ENCODE results near the gene AK8. TPM values are rescaled to one million over a fixed set of nuclear protein-coding genes. Genes with fewer than 3 reads are reported as not detected.
A peak's percentile ranks its signal among the peaks of the same experiment; 100 is the strongest.

Gene AK8
- total RNA-seq, 1 donor from 2014 or later = 0.48 TPM

GRCh38 chr9:132887181-132888120 lies 9.4 kb upstream of the AK8 start:
- DNase-seq (ENCODE audit: low spot score) = no peak

- DNase-seq (ENCODE audit: low spot score) = no peak
These were observed 8.2 kb upstream of the AK8 start for GRCh38 chr9:132886334-132886725.

GRCh38 chr9:132885720-132886333 lies 7.7 kb upstream of the AK8 start:
- no peak for DNase-seq (ENCODE audit: low spot score)

GRCh38 chr9:132883349-132884294 lies 5.5 kb upstream of the AK8 start:
- DNase-seq (ENCODE audit: low spot score) = no peak

GRCh38 chr9:132882616-132883015 lies 4.5 kb upstream of the AK8 start:
- no peak for DNase-seq (ENCODE audit: low spot score)

DNA sequence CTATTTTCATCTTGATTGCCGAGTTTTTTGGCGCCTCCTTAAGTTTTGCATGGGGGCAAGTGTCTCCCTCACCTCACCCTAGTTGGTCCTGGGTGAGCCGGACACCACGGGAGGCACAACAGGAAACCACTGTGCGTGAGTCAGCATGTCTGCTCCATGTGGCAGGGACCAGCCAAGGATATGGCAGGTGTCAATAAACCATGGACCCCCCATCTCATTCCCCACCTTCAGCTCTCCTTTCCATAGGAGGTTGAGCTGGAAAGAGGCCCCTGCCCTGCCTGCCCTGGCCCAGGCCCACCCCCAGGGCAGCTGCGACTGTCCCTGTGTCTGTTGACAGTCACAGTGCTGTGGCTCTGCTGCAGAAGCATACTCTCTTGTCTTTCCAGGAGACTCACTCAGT lies 3.7 kb upstream of the AK8 start:
- no peak for DNase-seq (ENCODE audit: low spot score)

DNA sequence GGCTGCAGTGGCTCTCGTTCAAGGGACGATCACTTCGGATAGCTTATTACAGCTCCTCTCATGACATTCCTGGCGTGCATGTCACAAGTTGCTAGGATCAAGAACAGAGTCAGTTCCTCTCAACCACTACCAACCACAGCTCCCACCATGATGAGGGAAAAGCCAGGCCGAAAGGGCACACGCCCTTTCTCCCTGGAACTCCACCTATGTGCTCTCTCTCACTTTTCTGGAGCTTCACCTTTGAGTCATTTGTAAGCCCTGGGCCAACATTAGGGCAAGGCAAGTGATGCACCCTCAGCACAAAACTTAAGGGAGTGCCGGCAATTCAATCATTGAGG lies 2.2 kb upstream of the AK8 start:
- no peak for DNase-seq (ENCODE audit: low spot score)

GRCh38 chr9:132879457-132880323 lies 1.6 kb upstream of the AK8 start:
- no peak for DNase-seq (ENCODE audit: low spot score)

- DNase-seq (ENCODE audit: low spot score) = peak; percentile 81
These were observed 792 bp upstream of the AK8 start, which contains the start of gene SPACA9 for GRCh38 chr9:132878695-132879456. TSS of gene SPACA9 (plus strand) at chr9:132878898. CDS start at chr9:132883948, 5,050 bp downstream.

DNA sequence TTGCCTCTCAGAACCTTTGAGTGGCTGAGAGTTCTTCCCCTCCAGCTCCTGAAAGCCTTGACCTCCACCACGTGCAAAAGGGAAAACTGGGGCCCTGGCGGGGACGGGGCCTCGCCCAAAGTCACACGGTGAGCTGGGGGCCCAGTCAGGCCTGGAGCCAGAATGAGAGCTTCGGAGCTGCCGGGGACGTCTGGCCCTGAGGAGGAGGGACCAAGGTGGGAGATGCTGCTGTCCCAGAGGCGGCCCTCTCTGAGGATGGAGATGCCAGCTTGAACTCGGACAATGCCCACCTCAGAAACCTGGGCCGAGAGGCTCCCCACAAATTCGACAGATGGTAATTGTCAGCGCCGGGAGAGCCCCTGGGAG lies 643 bp downstream of the AK8 start:
- DNase-seq (ENCODE audit: low spot score) = no peak

DNA sequence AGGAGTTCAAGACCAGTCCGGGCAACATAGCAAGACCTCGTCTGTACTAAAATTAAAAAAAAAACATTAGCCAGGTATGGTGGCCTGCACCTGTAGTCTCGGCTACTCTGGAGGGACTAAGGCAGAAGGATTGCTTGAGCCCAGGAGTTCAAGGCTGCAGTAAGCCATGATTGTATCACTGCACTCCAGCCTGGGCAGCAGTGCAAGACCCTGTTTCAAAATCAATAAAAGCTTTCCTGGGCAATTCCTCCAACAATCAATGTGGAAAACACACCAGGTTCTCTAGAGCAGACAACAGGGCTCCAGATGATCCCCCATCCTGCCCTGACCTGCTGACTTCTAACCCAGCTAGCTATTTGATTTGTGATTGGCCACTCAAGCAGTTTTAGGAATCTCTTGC lies 1.2 kb downstream of the AK8 start:
- no peak for DNase-seq (ENCODE audit: low spot score)

GRCh38 chr9:132875159-132875558 lies 2.9 kb downstream of the AK8 start:
- DNase-seq (ENCODE audit: low spot score) = no peak

DNA sequence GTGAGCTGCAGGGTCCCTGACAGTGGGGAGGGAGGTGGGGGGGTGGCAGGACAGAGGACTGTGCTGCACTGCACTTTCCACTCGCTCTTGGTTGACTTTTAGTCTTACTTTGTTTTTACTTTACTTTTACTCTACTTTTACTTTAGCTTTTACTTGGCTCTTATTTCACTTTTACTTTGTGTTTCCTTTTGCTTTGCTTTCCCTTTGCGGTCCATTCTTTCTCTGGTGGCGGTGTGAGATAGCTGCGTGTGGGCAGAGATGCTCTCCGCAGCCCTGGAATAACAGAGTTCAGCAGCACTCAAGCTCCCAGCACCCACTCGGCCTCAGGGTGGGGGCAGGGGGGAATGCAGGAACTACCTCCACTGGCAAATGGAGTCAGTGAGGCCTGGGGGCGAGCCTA lies 4.7 kb downstream of the AK8 start:
- no peak for DNase-seq (ENCODE audit: low spot score)

DNA sequence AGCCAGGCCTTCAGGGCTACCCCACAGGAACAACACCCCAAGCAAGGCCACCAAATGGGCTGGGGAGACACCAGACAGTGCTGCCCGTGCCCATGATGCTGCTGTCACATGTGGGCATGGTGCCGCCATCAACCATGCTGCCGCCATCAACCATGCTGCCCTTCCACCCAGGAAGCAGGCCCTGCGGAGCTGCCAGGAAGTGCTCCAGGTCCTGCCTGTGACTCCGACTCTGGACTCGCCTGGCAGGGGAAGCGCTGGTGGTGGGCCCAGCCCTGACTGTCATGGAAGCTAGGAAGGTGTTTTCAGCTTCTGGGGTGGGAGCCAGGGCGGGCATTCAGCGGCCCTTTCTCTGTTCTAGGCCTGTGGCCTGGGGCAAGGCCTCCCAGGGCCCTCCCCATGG lies 8.8 kb downstream of the AK8 start:
- DNase-seq (ENCODE audit: low spot score) = no peak

DNA sequence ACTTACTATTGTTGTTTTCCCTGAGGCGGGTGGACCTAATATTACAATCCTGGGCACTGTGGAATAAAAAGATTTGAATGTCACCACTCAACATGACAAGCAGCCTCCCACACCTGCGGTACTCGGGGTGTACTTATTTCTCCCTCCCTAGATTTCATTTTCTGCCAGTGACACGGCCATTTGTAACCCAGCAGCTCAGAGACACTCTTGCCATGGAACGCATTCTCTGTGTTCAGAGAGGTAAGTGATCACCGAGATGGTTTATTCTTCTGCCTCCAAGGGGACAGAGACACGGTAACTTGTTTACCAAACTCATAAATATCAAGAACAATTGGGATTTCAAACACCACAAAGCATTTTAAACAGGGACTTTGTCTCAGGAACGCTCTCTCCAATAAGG lies 11.2 kb downstream of the AK8 start:
- DNase-seq (ENCODE audit: low spot score) = no peak

GRCh38 chr9:132864691-132865090 lies 13.4 kb downstream of the AK8 start:
- no peak for DNase-seq (ENCODE audit: low spot score)

DNA sequence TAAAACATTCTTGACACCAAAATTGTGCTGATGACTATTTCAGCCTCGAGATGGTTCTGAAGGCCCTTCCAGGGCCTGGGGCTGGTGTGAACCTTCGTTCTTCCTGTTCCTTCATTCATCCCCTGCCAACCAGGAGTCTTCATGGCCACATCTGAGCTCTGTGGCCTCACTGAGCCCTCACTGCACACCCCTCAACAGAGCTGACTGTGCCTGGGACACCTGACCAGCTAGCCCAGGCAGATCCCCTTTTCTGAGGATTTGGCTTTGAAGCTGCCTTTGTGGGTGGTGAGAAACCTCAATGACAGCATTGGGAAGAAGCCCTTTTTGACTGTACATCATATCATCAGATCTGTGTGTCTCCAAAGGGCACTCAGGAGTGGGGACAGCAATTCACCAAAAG lies 13.8 kb downstream of the AK8 start:
- no peak for DNase-seq (ENCODE audit: low spot score)

DNA sequence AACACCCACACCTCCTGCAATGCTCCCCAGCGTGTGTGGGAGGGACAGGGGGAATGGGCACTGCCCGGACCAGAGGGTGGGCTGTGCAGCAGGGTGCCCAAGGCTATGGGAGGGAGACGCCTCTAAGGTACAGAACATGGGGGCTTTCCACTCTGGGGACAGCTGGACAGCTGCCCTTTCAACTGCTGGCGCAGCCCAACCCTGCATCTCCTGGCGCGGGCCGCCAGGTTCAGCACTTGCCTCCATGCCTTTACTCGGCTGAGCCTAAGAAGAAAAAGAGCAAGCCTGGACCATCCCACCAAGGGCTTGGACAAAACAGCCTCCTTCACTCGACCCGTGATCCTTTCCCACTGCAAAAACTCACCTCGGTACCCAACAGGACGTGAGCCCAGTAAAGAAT lies 15.0 kb downstream of the AK8 start:
- no peak for DNase-seq (ENCODE audit: low spot score)

- DNase-seq (ENCODE audit: low spot score) = no peak
These were observed 15.6 kb downstream of the AK8 start for GRCh38 chr9:132862533-132862932.

DNA sequence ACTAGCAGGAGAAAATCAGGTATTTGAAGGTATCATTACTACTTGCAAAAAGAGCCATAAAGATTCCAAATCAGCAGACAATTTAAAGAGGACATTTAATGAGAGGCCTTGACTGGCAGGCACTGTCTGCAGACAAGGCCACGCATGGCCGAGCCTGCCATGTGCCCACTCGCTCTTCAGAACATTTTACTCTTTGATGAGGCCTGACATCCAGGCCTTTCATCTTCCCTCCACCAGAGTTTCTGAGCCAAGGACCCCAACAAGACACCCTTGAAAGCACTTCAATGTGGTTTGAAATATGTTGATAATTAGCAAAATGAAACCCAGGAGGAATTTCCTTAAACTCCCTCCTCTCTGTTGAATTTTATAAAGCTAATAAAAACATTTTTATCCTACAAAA lies 16.4 kb downstream of the AK8 start:
- DNase-seq (ENCODE audit: low spot score) = no peak

Measured in umbilical cord (tissue), 2 donors.